Mesenchymal stem cell (in vitro differentiated cells and primary cell): ENCODE data around the gene ME2.
"Not testable (repeated sequence)": the region's sequence is repeated elsewhere in the genome, so short reads cannot be mapped to it uniquely, and the experiment has no call there.

Source experiments
- DNase-seq: peaks from one replicate; pipeline ENCODE4 v3.0.0-alpha.2; 2013
- H2AFZ ChIP-seq: one replicate; pipeline ENCODE4 v1.6.1; 2013; ENCODE audit warnings: low read depth, mild to moderate bottlenecking, control low read depth, inconsistent platforms, low read length, moderate library complexity
- H2AK5ac ChIP-seq: 2 replicates; pipeline ENCODE4 v1.6.1; 2013; ENCODE audit warnings: low read length, moderate library complexity, mild to moderate bottlenecking, inconsistent platforms; ENCODE audit not compliant: severe bottlenecking
- H2BK120ac ChIP-seq: one replicate; pipeline ENCODE4 v1.6.1; 2013; ENCODE audit warnings: low read depth, mild to moderate bottlenecking, inconsistent platforms, low read length, moderate library complexity
- H2BK12ac ChIP-seq, 2 experiments: one replicate each; pipeline ENCODE4 v1.6.1; 2013; ENCODE audit warnings: inconsistent platforms in 2 of 2, low read length in 2 of 2, mild to moderate bottlenecking in 2 of 2, moderate library complexity in 2 of 2, control low read depth in 1 of 2
- H2BK15ac ChIP-seq: one replicate; pipeline ENCODE4 v1.6.1; 2013; ENCODE audit warnings: mild to moderate bottlenecking, low read depth, inconsistent platforms; ENCODE audit not compliant: poor library complexity, severe bottlenecking
- H2BK5ac ChIP-seq: 2 replicates; pipeline ENCODE4 v1.6.1; 2013; ENCODE audit warnings: low read depth, mild to moderate bottlenecking, low read length, control low read depth, inconsistent platforms; ENCODE audit not compliant: poor library complexity, severe bottlenecking
- H3K14ac ChIP-seq, 2 experiments: one replicate each; pipeline ENCODE4 v1.6.1; 2013; ENCODE audit warnings: inconsistent platforms in 2 of 2, low read length in 2 of 2, control low read depth in 1 of 2, mild to moderate bottlenecking in 1 of 2, moderate library complexity in 1 of 2
- H3K18ac ChIP-seq, 2 experiments: one replicate each; pipeline ENCODE4 v1.6.1; 2013; ENCODE audit warnings: inconsistent platforms in 2 of 2, low read length in 2 of 2, control low read depth in 1 of 2, low read depth in 1 of 2, mild to moderate bottlenecking in 1 of 2
- H3K23ac ChIP-seq, 2 experiments: one replicate each; pipeline ENCODE4 v1.6.1; 2013; ENCODE audit warnings: inconsistent platforms in 2 of 2, low read length in 2 of 2, mild to moderate bottlenecking in 2 of 2, moderate library complexity in 2 of 2, control low read depth in 1 of 2
- H3K27ac ChIP-seq: 2 replicates; pipeline ENCODE4 v1.5.1; 2013; ENCODE audit warnings: mild to moderate bottlenecking, moderate library complexity, low read length, control low read depth, inconsistent platforms; ENCODE audit not compliant: poor library complexity, severe bottlenecking
- H3K27me3 ChIP-seq, 2 experiments: 2 replicates each; pipeline versions ENCODE4 v1.6.1 to v1.7.0; 2013; ENCODE audit warnings: low read length in 2 of 2, mild to moderate bottlenecking in 2 of 2, moderate library complexity in 2 of 2, control low read depth in 1 of 2, inconsistent platforms in 1 of 2; ENCODE audit not compliant: control insufficient read depth in 1 of 2, insufficient read depth in 1 of 2
- H3K36me3 ChIP-seq, 2 experiments: 2 replicates each; pipeline versions ENCODE4 v1.6.1 to v1.7.0; 2013; ENCODE audit warnings: low read length in 2 of 2, control low read depth in 1 of 2, inconsistent platforms in 1 of 2, low read depth in 1 of 2, mild to moderate bottlenecking in 1 of 2; ENCODE audit not compliant: insufficient read depth in 2 of 2, control insufficient read depth in 1 of 2
- H3K4ac ChIP-seq, 2 experiments: one replicate each; pipeline ENCODE4 v1.6.1; 2013; ENCODE audit warnings: inconsistent platforms in 2 of 2, low read length in 2 of 2, mild to moderate bottlenecking in 2 of 2, moderate library complexity in 2 of 2, control low read depth in 1 of 2, low read depth in 1 of 2
- H3K4me1 ChIP-seq: 2 replicates; pipeline ENCODE4 v1.6.1; 2013; ENCODE audit warnings: low read depth, low read length, control low read depth; ENCODE audit not compliant: control insufficient read depth, insufficient read depth
- H3K4me2 ChIP-seq: 2 replicates; pipeline ENCODE4 v1.6.1; 2013; ENCODE audit warnings: low read length, mild to moderate bottlenecking, inconsistent platforms; ENCODE audit not compliant: poor library complexity, severe bottlenecking
- H3K4me3 ChIP-seq, 2 experiments: 2 replicates each; pipeline versions ENCODE4 v1.5.1 to v1.7.0; 2013; ENCODE audit warnings: low read length in 2 of 2, mild to moderate bottlenecking in 2 of 2, control low read depth in 1 of 2, low read depth in 1 of 2; ENCODE audit not compliant: insufficient read depth in 1 of 2
- H3K79me1 ChIP-seq: replicated peaks from 2 replicates; pipeline ENCODE4 v1.6.1; 2013; ENCODE audit warnings: mild to moderate bottlenecking, control low read depth, low read length, inconsistent platforms; ENCODE audit not compliant: poor library complexity, severe bottlenecking
- H3K9ac ChIP-seq: 2 replicates; pipeline ENCODE4 v1.7.0; 2013; ENCODE audit warnings: mild to moderate bottlenecking, low read length, moderate library complexity
- H3K9me3 ChIP-seq: 2 replicates; pipeline ENCODE4 v1.7.0; 2013; ENCODE audit warnings: mild to moderate bottlenecking, low read length; ENCODE audit not compliant: control insufficient read depth
- H4K8ac ChIP-seq: one replicate; pipeline ENCODE4 v1.6.1; 2013; ENCODE audit warnings: inconsistent platforms, mild to moderate bottlenecking, low read length, moderate library complexity
- H4K91ac ChIP-seq: one replicate; pipeline ENCODE4 v1.6.1; 2013; ENCODE audit warnings: mild to moderate bottlenecking, low read length, inconsistent platforms
- WGBS: methylation state at CpG from one replicate; pipeline ENCODE4 v1.1.7; 2013; ENCODE audit warnings: mixed read lengths; 5-methylcytosine and 5-hydroxymethylcytosine counted together

The ME2 gene

GRCh38 chr18:50833496-50833895 lies 45.4 kb upstream of the ME2 start:
- H2AFZ ChIP-seq, H2BK15ac ChIP-seq, DNase-seq, H2BK5ac ChIP-seq, H3K9ac ChIP-seq, H3K36me3 ChIP-seq, H3K79me1 ChIP-seq, H3K14ac ChIP-seq, H2AK5ac ChIP-seq, H3K4me2 ChIP-seq, H4K91ac ChIP-seq, H3K4me3 ChIP-seq, H4K8ac ChIP-seq, H3K4me1 ChIP-seq, H3K27ac ChIP-seq, H3K9me3 ChIP-seq, H2BK12ac ChIP-seq, H3K27me3 ChIP-seq, H3K18ac ChIP-seq, H3K23ac ChIP-seq, H2BK120ac ChIP-seq, H3K4ac ChIP-seq: not testable (repeated sequence)
- WGBS: 93% methylated on average over 6 of the region's 7 CpGs

- Histone ChIP-seq H3K18ac (no peak overlapping the region), H3K27ac (no peak overlapping the region), H3K4me1 (peaks cover 1% of the 10 kb centered on the region), H3K36me3 (no peaks in the 10 kb centered on the region), H4K8ac (no peak overlapping the region), H3K9me3 (no peaks in the 10 kb centered on the region), H3K9ac (no peak overlapping the region), H3K4ac (no peak overlapping the region), H3K4me3 (no peak overlapping the region), H3K27me3 (peaks cover 6 to 11% of the 10 kb centered on the region in 2 experiments), H2AK5ac (no peak overlapping the region), H2BK120ac (no peak overlapping the region), H4K91ac (no peak overlapping the region), H3K14ac (no peak overlapping the region), H2BK12ac (no peak overlapping the region), H2BK15ac (no peak overlapping the region), H2AFZ (no peak overlapping the region), H3K23ac (no peak overlapping the region), H3K4me2 (no peak overlapping the region), H2BK5ac (no peak overlapping the region), H3K79me1 (no peaks in the 10 kb centered on the region)
- 66% methylated on average over 2 of the region's 2 CpGs for WGBS
- DNase-seq: no peak
These were observed 42.4 kb upstream of the ME2 start for GRCh38 chr18:50836521-50836957.

- H3K9ac ChIP-seq: no peak overlapping the region
- H3K4me3 ChIP-seq: no peak overlapping the region
- no peak overlapping the region for H4K91ac ChIP-seq
- H2AK5ac ChIP-seq: no peak overlapping the region
- no peak overlapping the region for H3K23ac ChIP-seq
- no peak overlapping the region for H2BK12ac ChIP-seq
- H2AFZ ChIP-seq: no peak overlapping the region
- no peaks in the 10 kb centered on the region for H3K79me1 ChIP-seq
- H2BK120ac ChIP-seq: no peak overlapping the region
- H3K18ac ChIP-seq: no peak overlapping the region
- no peak overlapping the region for H2BK15ac ChIP-seq
- no peaks in the 10 kb centered on the region for H3K9me3 ChIP-seq
- H3K4me2 ChIP-seq: no peak overlapping the region
- H3K36me3 ChIP-seq: no peaks in the 10 kb centered on the region
- WGBS: 87% methylated on average over 2 of the region's 2 CpGs
- H3K4ac ChIP-seq: no peak overlapping the region
- H3K27me3 ChIP-seq: peaks cover 6 to 7% of the 10 kb centered on the region in 2 experiments
- no peak overlapping the region for H3K14ac ChIP-seq
- no peak for DNase-seq
- peaks cover 1% of the 10 kb centered on the region for H3K4me1 ChIP-seq
- H3K27ac ChIP-seq: no peak overlapping the region
- no peak overlapping the region for H2BK5ac ChIP-seq
- no peak overlapping the region for H4K8ac ChIP-seq
These were observed 39.6 kb upstream of the ME2 start for GRCh38 chr18:50839341-50839740.

- WGBS: 62% methylated on average over 3 of the region's 3 CpGs
- DNase-seq: no peak
These were observed 38.9 kb upstream of the ME2 start for GRCh38 chr18:50839996-50840395.

More at GRCh38 chr18:50839996-50840395, 38.9 kb upstream of the ME2 start:
- Histone ChIP-seq H4K91ac (no peak overlapping the region), H3K9ac (no peak overlapping the region), H3K23ac (no peak overlapping the region), H3K18ac (no peak overlapping the region), H2AK5ac (no peak overlapping the region), H2BK120ac (no peak overlapping the region), H3K4ac (no peak overlapping the region), H3K27ac (no peak overlapping the region), H3K4me2 (no peak overlapping the region), H3K4me3 (no peak overlapping the region), H3K27me3 (peaks cover 6 to 7% of the 10 kb centered on the region in 2 experiments), H2AFZ (no peak overlapping the region), H2BK12ac (no peak overlapping the region), H2BK5ac (no peak overlapping the region), H3K9me3 (no peaks in the 10 kb centered on the region), H4K8ac (no peak overlapping the region), H3K79me1 (no peaks in the 10 kb centered on the region), H3K4me1 (peaks cover 1% of the 10 kb centered on the region), H2BK15ac (no peak overlapping the region), H3K14ac (no peak overlapping the region), H3K36me3 (no peaks in the 10 kb centered on the region)
